HG03439 (cell line): ENCODE data around the gene TNXB.
"Not testable (repeated sequence)": the region's sequence is repeated elsewhere in the genome, so short reads cannot be mapped to it uniquely, and the experiment has no call there.

ENCODE experiments used
- ATAC-seq: cut with Tn5 transposase; IDR thresholded peaks from one replicate; pipeline ENCODE4 v1.9.1; 2021; ENCODE audit warnings: mild to moderate bottlenecking, moderate library complexity; ENCODE audit not compliant: unreplicated experiment

Gene TNXB

GRCh38 chr6:32042276-32042675 lies 66.9 kb downstream of the TNXB start:
- ATAC-seq, result not testable (repeated sequence)

GRCh38 chr6:32041385-32041784 lies 67.8 kb downstream of the TNXB start:
- ATAC-seq, result not testable (repeated sequence)

- ATAC-seq, result not testable (repeated sequence)
Measured at GRCh38 chr6:32041050-32041321, 68.2 kb downstream of the TNXB start.

DNA sequence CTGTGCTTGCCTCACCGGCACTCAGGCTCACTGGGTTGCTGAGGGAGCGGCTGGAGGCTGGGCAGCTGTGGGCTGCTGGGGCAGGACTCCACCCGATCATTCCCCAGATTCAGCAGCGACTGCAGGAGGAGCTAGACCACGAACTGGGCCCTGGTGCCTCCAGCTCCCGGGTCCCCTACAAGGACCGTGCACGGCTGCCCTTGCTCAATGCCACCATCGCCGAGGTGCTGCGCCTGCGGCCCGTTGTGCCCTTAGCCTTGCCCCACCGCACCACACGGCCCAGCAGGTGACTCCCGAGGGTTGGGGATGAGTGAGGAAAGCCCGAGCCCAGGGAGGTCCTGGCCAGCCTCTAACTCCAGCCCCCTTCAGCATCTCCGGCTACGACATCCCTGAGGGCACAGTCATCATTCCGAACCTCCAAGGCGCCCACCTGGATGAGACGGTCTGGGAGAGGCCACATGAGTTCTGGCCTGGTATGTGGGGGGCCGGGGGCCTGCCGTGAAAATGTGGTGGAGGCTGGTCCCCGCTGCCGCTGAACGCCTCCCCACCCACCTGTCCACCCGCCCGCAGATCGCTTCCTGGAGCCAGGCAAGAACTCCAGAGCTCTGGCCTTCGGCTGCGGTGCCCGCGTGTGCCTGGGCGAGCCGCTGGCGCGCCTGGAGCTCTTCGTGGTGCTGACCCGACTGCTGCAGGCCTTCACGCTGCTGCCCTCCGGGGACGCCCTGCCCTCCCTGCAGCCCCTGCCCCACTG lies 68.7 kb downstream of the TNXB start:
- ATAC-seq, result not testable (repeated sequence)

GRCh38 chr6:32039321-32040274 lies 69.5 kb downstream of the TNXB start:
- ATAC-seq, result not testable (repeated sequence)

- ATAC-seq, result not testable (repeated sequence)
Measured at GRCh38 chr6:32038878-32039277, 70.3 kb downstream of the TNXB start.

- not testable (repeated sequence) for ATAC-seq
Measured at GRCh38 chr6:32037598-32038524, 71.3 kb downstream of the TNXB start, which contains the start of gene CYP21A2. TSS of gene CYP21A2 (plus strand) at chr6:32038415. CDS start at chr6:32038423, 8 bp downstream.

DNA sequence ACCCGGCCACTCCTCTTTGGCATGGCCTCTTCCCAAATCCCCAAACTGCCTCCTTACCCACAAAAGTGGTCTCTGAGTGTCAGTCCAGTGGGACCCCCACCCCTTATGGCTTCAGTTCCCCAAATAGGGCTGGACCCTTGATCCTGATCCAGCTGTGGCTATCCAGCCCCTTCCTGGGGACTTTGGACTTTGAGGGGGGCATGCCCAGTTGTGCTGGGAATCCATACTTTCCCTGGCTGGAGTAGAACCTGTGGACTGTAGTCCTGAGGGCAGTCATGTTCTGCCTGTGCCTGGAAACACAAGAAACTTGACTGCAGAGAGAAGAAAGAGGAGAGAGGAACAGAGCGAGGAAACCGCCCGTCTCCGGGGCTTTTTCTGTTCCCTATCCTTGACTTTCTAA lies 72.0 kb downstream of the TNXB start:
- not testable (repeated sequence) for ATAC-seq

GRCh38 chr6:32035283-32036013 lies 73.7 kb downstream of the TNXB start:
- not testable (repeated sequence) for ATAC-seq

GRCh38 chr6:32029553-32029952 lies 79.6 kb downstream of the TNXB start:
- ATAC-seq, result not testable (repeated sequence)

GRCh38 chr6:32028631-32029030 lies 80.5 kb downstream of the TNXB start:
- ATAC-seq, result not testable (repeated sequence)

DNA sequence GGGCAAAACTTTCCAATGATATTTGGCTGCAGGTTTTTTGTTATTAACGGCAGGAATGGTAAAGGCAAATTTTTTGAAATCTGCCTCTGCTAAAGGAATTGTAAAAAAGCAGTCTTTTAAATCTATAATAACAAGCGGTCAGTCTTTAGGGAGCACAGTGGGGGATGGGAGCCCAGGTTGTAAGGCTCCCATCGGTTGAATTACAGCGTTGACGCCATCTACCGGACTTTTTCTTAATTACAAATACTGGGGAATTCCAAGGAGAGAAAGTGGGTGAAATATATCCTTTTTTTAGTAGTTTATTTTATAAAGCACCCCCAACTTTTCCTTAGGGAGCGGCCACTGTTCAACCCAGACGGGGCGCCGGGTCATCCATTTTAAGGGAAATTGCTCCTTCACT lies 87.0 kb downstream of the TNXB start:
- not testable (repeated sequence) for ATAC-seq

DNA sequence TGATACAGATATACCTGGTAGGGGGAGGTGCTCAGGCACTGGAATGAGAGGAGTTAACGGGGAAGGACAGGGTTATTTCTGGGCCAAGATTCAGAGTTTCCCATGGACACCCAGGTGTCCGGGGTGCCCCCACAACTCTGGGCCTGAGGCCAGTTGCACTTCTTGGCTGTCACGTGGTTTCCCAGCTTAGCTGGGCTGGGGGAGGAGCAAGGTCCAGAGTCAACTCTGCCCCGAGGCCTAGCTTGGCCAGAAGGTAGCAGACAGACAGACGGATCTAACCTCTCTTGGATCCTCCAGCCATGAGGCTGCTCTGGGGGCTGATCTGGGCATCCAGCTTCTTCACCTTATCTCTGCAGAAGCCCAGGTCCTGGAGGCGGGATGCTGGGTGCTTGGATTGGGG lies 94.6 kb downstream of the TNXB start, which contains the start of gene C4B:
C4B (plus strand) TSS at position 249 of the 400 bp plus-strand sequence; CDS start at position 300, 51 bp downstream.
- ATAC-seq, result not testable (repeated sequence)

GRCh38 chr6:32013738-32014137 lies 95.4 kb downstream of the TNXB start:
- ATAC-seq, result not testable (repeated sequence)

- ATAC-seq, result not testable (repeated sequence)
Measured at GRCh38 chr6:32012941-32013617, 96.1 kb downstream of the TNXB start.

- not testable (repeated sequence) for ATAC-seq
Measured at GRCh38 chr6:32010856-32011530, 98.1 kb downstream of the TNXB start.

DNA sequence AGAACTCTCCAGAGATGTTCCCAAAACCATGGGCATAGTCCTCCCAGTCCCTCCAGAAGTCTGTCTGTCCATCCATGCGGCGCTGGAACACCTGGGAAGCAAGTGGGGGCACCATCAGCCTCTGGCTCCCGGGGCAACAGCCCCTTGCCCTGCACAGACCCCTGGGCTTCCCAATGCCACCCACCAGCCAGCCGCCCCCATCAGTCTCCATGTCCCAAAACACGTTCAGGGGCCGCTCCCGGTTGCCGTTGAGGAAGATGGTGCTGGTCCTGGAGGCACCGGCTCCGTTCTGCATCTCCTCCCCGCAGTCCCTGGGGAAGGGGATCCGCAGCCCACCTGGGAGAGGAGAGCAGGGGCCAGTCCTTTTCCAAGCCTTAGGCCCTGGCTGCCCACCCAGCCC lies 99.6 kb downstream of the TNXB start:
- ATAC-seq, result not testable (repeated sequence)

- ATAC-seq, result not testable (repeated sequence)
Measured at GRCh38 chr6:32008616-32009015, 100.5 kb downstream of the TNXB start.

GRCh38 chr6:32008037-32008436 lies 101.1 kb downstream of the TNXB start:
- not testable (repeated sequence) for ATAC-seq
